ENCODE measurements around the gene KLF6.

The KLF6 gene

DNA sequence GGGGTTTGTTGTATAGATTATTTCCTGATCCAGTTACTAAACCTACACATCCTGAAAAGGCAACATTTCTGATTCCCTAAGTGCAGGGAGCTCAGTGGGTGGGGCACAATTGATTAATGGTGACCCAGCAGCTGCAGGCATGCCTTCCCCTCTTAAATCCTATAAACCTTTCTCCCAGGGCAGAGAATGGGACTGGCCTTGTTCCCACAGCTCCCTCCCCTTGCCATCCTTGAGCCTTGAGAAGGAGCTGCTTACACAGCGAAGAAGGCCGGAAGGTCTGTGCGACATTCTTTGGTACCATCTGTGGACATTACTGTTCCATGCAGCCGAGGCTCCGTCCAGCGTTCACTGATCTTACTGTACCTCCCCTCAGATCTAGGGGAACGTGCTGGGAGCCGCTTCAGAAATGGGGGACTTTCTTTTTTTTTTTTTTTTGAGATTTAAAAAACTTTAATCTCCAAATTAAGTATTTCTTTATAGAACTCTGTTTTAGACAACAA, 14.3 kb downstream of the KLF6 start:
- TF ChIP-seq, protein P1, sequence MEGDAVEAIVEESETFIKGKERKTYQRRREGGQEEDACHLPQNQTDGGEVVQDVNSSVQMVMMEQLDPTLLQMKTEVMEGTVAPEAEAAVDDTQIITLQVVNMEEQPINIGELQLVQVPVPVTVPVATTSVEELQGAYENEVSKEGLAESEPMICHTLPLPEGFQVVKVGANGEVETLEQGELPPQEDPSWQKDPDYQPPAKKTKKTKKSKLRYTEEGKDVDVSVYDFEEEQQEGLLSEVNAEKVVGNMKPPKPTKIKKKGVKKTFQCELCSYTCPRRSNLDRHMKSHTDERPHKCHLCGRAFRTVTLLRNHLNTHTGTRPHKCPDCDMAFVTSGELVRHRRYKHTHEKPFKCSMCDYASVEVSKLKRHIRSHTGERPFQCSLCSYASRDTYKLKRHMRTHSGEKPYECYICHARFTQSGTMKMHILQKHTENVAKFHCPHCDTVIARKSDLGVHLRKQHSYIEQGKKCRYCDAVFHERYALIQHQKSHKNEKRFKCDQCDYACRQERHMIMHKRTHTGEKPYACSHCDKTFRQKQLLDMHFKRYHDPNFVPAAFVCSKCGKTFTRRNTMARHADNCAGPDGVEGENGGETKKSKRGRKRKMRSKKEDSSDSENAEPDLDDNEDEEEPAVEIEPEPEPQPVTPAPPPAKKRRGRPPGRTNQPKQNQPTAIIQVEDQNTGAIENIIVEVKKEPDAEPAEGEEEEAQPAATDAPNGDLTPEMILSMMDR (IDR thresholded peaks at IDR 0.05; ENCODE audit: insufficient read depth, low read length, missing control alignments) = no peak
- ChIA-PET POLR2A (no interaction called here), CTCF (no interaction called here)
- H3K4me3 ChIP-seq (ENCODE audit: low read depth, low read length) = no peak overlapping the region
- DNase-seq (ENCODE audit: low read depth, low spot score) = no peak

DNA sequence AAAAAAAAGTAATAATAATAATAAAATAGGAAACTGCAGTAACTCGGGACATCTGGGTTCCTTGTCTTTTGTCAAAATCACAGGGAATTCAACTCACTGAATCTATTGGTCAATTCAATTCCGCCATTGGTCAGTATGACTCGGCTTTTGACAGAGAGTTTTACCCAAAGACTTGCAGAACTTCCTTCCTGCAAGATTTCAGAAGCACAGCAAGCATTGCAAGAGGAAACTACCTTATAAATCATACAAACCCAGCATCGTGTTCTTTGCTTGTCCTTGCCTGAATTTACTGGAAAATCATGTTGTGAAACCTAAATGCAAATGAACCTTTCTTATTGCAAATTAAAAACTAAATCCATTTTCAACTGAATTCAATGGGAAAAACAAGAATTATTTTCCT, 15.5 kb downstream of the KLF6 start:
- ChIA-PET CTCF (no interaction called here), POLR2A (no interaction called here)
- H3K4me3 ChIP-seq (ENCODE audit: low read depth, low read length) = no peak overlapping the region
- TF ChIP-seq, protein P1 (IDR thresholded peaks at IDR 0.05; ENCODE audit: insufficient read depth, low read length, missing control alignments) = no peak
- no peak for DNase-seq (ENCODE audit: low read depth, low spot score)

DNA sequence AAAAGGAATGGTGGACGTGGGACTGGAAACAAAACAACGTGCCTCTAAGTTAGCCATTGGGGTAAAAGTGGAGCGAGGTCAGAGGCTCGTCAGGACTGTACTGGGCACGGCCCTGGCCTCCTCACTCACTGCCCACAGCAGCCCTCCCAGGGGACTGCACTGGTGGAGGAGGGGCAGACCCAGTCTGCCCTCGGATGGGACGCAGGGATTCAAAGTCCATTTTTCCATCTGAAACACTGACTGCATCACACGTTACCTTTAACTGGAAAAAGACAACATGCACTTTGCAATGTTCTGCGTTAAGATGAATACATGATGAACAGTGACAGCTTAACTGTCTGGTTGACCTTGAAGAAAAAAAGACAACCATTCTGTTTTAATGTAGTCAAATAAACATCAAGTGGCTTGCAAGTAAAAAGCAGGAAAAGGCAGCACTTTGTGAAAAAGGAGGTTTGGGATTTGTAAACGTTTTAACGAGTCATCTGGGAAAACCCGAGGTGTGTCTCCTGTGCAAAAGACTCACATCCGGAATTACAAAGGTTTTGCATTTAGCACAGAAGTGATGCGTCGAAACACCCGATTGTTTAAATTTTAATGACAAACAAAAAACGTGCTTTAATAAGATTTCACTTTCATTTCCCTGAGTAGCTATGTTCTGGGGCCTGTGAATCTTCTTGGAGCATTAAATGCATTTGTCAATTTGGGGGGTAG, 18.8 kb downstream of the KLF6 start:
- ChIA-PET POLR2A (no interaction called here), CTCF (interaction anchor here (1.6 kb wide), 1 partner anchor 526 kb away, joined by 3 read pairs; no protein-coding TSS in a partner anchor)
- TF ChIP-seq, protein P1 (IDR thresholded peaks at IDR 0.05; ENCODE audit: insufficient read depth, low read length, missing control alignments) = no peak
- DNase-seq (ENCODE audit: low read depth, low spot score) = no peak
- no peak overlapping the region for H3K4me3 ChIP-seq (ENCODE audit: low read depth, low read length)

DNA sequence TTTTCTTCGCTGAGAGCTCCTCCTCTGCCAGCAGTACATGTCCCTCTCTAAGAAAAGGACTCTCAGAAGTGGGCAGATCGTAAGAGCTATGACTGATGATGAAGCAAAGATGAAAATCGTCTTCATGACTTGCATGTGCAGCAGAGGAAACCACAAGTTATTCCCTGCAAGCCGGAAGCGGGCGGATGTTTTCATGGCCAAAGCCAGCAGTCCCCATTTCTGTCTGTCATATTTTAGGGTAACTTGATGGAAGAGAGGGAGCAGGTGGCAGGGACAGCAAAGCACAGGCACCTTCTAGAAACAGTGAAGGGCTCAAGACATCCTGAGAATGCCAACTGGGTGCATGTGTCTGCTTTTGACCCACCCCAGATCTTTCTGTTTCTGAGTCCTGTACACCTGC, 19.9 kb downstream of the KLF6 start:
- CTCF ChIA-PET = interaction anchor here (0.7 to 1.6 kb wide), 2 partner anchors 12 to 525 kb away, joined by 3 read pairs; no protein-coding TSS in a partner anchor
- no peak overlapping the region for H3K4me3 ChIP-seq (ENCODE audit: low read depth, low read length)
- TF ChIP-seq, protein P1 (IDR thresholded peaks at IDR 0.05; ENCODE audit: insufficient read depth, low read length, missing control alignments) = no peak
- no peak for DNase-seq (ENCODE audit: low read depth, low spot score)
- POLR2A ChIA-PET = interaction anchor here (1.5 kb wide), 1 partner anchor 9 kb away, joined by 6 read pairs; no protein-coding TSS in a partner anchor

DNA sequence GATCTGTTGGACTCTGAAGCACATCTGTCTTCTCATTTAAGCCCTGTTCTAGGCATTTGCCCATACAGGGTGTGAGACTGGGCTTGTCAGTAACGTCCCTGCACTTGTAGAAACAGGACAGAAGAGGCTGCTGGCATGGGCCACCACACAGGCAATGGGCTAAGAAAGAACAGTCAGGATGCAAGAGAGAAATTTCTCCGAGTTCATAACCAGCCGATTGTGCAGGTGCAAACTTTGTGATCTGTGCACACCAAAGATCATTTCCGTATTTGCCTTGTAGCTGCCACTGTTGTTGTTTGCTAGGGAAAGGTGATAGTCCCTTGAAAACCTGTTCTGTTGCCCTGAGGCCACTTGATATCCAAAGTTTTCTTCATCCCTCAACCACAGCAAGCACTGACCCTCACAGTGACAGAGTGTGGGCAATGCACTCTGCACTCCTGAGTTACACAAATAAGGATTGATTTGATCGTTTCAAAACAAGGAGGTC, 20.3 kb downstream of the KLF6 start:
- TF ChIP-seq, protein P1 (IDR thresholded peaks at IDR 0.05; ENCODE audit: insufficient read depth, low read length, missing control alignments) = no peak
- ChIA-PET POLR2A (interaction anchor here (1.5 kb wide), 1 partner anchor 9 kb away, joined by 6 read pairs; no protein-coding TSS in a partner anchor), CTCF (interaction anchor here (0.7 to 1.5 kb wide), 4 partner anchors 12 to 525 kb away, joined by 3 to 6 read pairs (median 3); no protein-coding TSS in a partner anchor)
- H3K4me3 ChIP-seq (ENCODE audit: low read depth, low read length) = no peak overlapping the region
- DNase-seq (ENCODE audit: low read depth, low spot score) = no peak

All from AG04449 (cell line).